ENCODE measurements around the gene TIPRL. TPM values are rescaled to one million over a fixed set of nuclear protein-coding genes. Genes with fewer than 3 reads are reported as not detected.
"Not testable (repeated sequence)": the region's sequence is repeated elsewhere in the genome, so short reads cannot be mapped to it uniquely, and the experiment has no call there.

TIPRL gene
- polyA plus RNA-seq, 1 of the 3 experiments (the other 2 are of a cell fraction), result 16.4 TPM

GRCh38 chr1:168179438-168180147, 831 bp downstream of the TIPRL start:
- H2AFZ ChIP-seq (ENCODE audit: low read depth), result peak overlapping the region; percentile 83
- DNase-seq, result peak; percentile 47
- H3K4me3 ChIP-seq (ENCODE audit: low read depth in 2 of 2, low read length in 1 of 2), result peak overlapping the region; percentile 80 to 97
- H3K36me3 ChIP-seq (replicated peaks in 1 of 2; ENCODE audit: control insufficient read depth in 1 of 2, insufficient read depth in 2 of 2, low read length in 1 of 2), result peaks cover 5 to 11% of the 10 kb centered on the region in 2 experiments
- peaks cover 20% of the 10 kb centered on the region for H3F3A ChIP-seq (replicated peaks; ENCODE audit: insufficient read depth)
- POLR2A ChIA-PET, result no interaction called here
- peak overlapping the region; percentile 91 to 93 for H3K27ac ChIP-seq (ENCODE audit: low read depth in 2 of 2, low read length in 1 of 2)
- H3K4me2 ChIP-seq, result peak overlapping the region; percentile 92
- peaks cover 0 to 4% of the 10 kb centered on the region in 2 experiments; a peak in 1 of 4 replicates for H3K4me1 ChIP-seq (ENCODE audit: control insufficient read depth in 1 of 2, insufficient read depth in 2 of 2, low read depth in 1 of 2, low read length in 1 of 2)
- WGBS (ENCODE audit: low lambda C conversion rate), result under 1% methylated on average over 20 of the region's 20 CpGs
- peaks cover 53% of the 10 kb centered on the region for H3K79me2 ChIP-seq (ENCODE audit: insufficient read depth)
- TF ChIP-seq NFIC (IDR thresholded peaks at IDR 0.05; ENCODE audit: borderline replicate concordance) (no peak), ELF1 (IDR thresholded peaks at IDR 0.05) (no peak), YY1 (IDR thresholded peaks at IDR 0.05; ENCODE audit: low read depth) (peak; percentile 52; the same call in 1 of the 2 replicates)
- no peaks in the 10 kb centered on the region for H4K20me1 ChIP-seq (ENCODE audit: insufficient read depth)
- no peaks in the 10 kb centered on the region for H3K9me3 ChIP-seq
- no peaks in the 10 kb centered on the region for H3K27me3 ChIP-seq (ENCODE audit: insufficient read depth)
- peak overlapping the region; percentile 89 for H3K9ac ChIP-seq
- CTCF ChIA-PET, result interaction anchor here (1.1 to 1.3 kb wide), 2 partner anchors 34 to 53 kb away, joined by 3 to 8 read pairs; no protein-coding TSS in a partner anchor
- H3K9me2 ChIP-seq, result no peaks in the 10 kb centered on the region

- peaks cover 0 to 4% of the 10 kb centered on the region in 2 experiments; a peak in 1 of 4 replicates for H3K4me1 ChIP-seq (ENCODE audit: control insufficient read depth in 1 of 2, insufficient read depth in 2 of 2, low read depth in 1 of 2, low read length in 1 of 2)
- H3K4me3 ChIP-seq (ENCODE audit: low read depth in 2 of 2, low read length in 1 of 2), result peak overlapping the region; percentile 80 to 97
- WGBS (ENCODE audit: low lambda C conversion rate), result 6% methylated on average over 2 of the region's 2 CpGs
- POLR2A ChIA-PET, result no interaction called here
- peak overlapping the region; percentile 92 for H3K4me2 ChIP-seq
- no peaks in the 10 kb centered on the region for H3K9me3 ChIP-seq
- peaks cover 59% of the 10 kb centered on the region for H3K79me2 ChIP-seq (ENCODE audit: insufficient read depth)
- peaks cover 10 to 16% of the 10 kb centered on the region in 2 experiments for H3K36me3 ChIP-seq (replicated peaks in 1 of 2; ENCODE audit: control insufficient read depth in 1 of 2, insufficient read depth in 2 of 2, low read length in 1 of 2)
- H3K9ac ChIP-seq, result peak overlapping the region; percentile 89
- CTCF ChIA-PET, result interaction anchor here (1.3 kb wide), 1 partner anchor 35 kb away, joined by 8 read pairs; no protein-coding TSS in a partner anchor
- peak overlapping the region; percentile 83 for H2AFZ ChIP-seq (ENCODE audit: low read depth)
- no peaks in the 10 kb centered on the region for H3K9me2 ChIP-seq
- H3F3A ChIP-seq (replicated peaks; ENCODE audit: insufficient read depth), result peaks cover 20% of the 10 kb centered on the region
- H3K27me3 ChIP-seq (ENCODE audit: insufficient read depth), result no peaks in the 10 kb centered on the region
- peak overlapping the region; percentile 91 to 93 for H3K27ac ChIP-seq (ENCODE audit: low read depth in 2 of 2, low read length in 1 of 2)
- TF ChIP-seq RXRA (IDR thresholded peaks at IDR 0.05; ENCODE audit: borderline replicate concordance, low read depth) (no peak), RAD21 (IDR thresholded peaks at IDR 0.05; ENCODE audit: low read length) (no peak), FOXJ3 (CRISPR knock-in tag; IDR thresholded peaks at IDR 0.05) (no peak), MEF2A (IDR thresholded peaks at IDR 0.05; ENCODE audit: borderline replicate concordance, low read depth) (no peak), YY1 (IDR thresholded peaks at IDR 0.05; ENCODE audit: low read depth) (no peak), MAX (IDR thresholded peaks at IDR 0.05; ENCODE audit: low read depth) (no peak), TEAD4 (IDR thresholded peaks at IDR 0.05; ENCODE audit: borderline replicate concordance, insufficient read depth) (no peak)
- DNase-seq, result no peak
- no peaks in the 10 kb centered on the region for H4K20me1 ChIP-seq (ENCODE audit: insufficient read depth)
These were observed 1.4 kb downstream of the TIPRL start for GRCh38 chr1:168180148-168180524.

GRCh38 chr1:168181063-168181720, 2.4 kb downstream of the TIPRL start:
- H3K9me3 ChIP-seq; POLR2A ChIA-PET; H3K9ac ChIP-seq; H3K4me2 ChIP-seq; H4K20me1 ChIP-seq (ENCODE audit: insufficient read depth); H3K27me3 ChIP-seq (ENCODE audit: insufficient read depth); H3K4me3 ChIP-seq (ENCODE audit: low read depth in 2 of 2, low read length in 1 of 2); H3K4me1 ChIP-seq (ENCODE audit: control insufficient read depth in 1 of 2, insufficient read depth in 2 of 2, low read depth in 1 of 2, low read length in 1 of 2); DNase-seq; H3K9me2 ChIP-seq; H3K27ac ChIP-seq (ENCODE audit: low read depth in 2 of 2, low read length in 1 of 2); H2AFZ ChIP-seq (ENCODE audit: low read depth): not testable (repeated sequence)
- Histone ChIP-seq H3F3A (replicated peaks; ENCODE audit: insufficient read depth) (peaks cover 20% of the 10 kb centered on the region), H3K79me2 (ENCODE audit: insufficient read depth) (peaks cover 67% of the 10 kb centered on the region), H3K36me3 (replicated peaks in 1 of 2; ENCODE audit: control insufficient read depth in 1 of 2, insufficient read depth in 2 of 2, low read length in 1 of 2) (peaks cover 13 to 16% of the 10 kb centered on the region in 2 experiments)
- CTCF ChIA-PET, result interaction anchor here (1.3 kb wide), 1 partner anchor 36 kb away, joined by 8 read pairs; no protein-coding TSS in a partner anchor
- 94% methylated on average over 15 of the region's 15 CpGs for WGBS (ENCODE audit: low lambda C conversion rate)
